Pons (tissue), 1 donor: ENCODE results near the gene PARG.
"Not testable (repeated sequence)": the region's sequence is repeated elsewhere in the genome, so short reads cannot be mapped to it uniquely, and the experiment has no call there.

ENCODE experiments used
- DNase-seq: peaks from one replicate; pipeline ENCODE4 v3.0.0-alpha.2; 2016; ENCODE audit warnings: low spot score

PARG gene

DNA sequence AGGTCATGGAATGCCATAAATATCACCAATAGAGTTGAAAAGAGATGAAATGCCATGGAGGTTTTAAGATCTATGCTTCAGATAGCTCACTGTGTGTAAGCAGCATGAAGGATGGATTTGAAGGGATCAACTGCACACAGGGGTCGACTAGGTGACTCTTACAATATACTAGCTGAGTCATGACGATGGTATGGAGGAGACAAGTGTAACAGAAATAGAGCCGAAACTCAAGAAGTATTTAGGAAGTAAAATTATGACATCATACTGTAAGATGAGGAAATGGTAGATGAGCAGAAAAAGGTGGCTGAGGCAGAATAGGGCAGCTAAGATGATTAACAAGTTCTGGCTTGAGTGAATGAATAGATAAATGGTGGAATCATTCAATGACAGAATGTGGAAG is 38.0 kb downstream of the PARG start:
- DNase-seq, result not testable (repeated sequence)

DNA sequence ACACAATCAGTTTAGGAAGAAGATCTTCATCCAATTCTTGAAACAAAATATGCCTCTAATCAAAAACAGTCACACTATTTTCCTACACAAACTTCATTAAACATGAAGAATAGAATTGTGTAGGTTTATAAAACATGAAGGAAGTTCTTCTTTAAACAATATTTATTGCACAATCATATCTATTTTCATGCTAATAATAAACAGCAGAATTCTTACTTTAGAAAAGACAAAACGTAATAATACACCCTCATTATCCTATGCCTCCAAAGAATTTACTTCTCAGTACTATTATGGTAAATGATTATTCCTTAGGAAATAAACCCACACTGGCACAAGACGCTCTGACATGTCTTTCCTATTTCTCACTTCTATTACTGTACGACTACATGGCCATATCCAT is 41.4 kb downstream of the PARG start:
- DNase-seq, result not testable (repeated sequence)

DNA sequence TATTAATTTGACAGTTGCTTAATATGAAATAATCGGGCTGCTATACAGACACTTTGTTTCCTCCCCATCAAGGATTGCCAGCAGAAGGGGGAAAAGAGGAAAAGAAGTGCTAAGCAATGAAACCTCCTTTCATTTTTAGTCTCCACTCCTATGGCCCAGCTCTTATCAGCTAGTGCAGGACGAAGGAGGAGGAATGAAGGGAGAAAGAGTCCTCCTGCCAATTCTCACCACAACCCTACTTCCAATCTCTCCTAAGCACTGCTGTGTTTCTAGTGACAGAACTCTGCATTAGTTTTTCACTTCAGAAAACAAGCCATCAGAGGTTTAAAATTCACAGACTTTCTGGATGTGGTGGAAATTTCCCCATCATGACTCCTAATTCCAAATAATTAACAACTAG is 41.8 kb downstream of the PARG start:
- DNase-seq, result not testable (repeated sequence)

DNA sequence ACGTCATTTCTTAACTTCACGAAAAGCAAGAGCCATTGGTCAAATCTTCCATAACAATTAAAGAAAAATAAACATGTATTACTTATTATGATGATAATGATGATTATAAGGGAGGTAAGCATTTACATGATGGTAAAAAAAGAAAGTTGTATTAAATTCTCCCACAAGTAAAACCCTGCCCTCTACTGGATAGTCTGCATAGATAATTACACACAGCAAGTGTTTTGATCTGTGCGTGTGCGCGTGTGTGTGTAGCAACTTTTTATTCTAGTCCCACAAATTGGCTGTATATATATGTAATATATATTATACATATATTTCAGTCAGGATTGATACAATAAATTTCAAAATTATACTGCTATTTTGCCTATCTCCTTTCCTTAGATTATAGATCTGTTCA is 51.8 kb downstream of the PARG start:
- not testable (repeated sequence) for DNase-seq

DNA sequence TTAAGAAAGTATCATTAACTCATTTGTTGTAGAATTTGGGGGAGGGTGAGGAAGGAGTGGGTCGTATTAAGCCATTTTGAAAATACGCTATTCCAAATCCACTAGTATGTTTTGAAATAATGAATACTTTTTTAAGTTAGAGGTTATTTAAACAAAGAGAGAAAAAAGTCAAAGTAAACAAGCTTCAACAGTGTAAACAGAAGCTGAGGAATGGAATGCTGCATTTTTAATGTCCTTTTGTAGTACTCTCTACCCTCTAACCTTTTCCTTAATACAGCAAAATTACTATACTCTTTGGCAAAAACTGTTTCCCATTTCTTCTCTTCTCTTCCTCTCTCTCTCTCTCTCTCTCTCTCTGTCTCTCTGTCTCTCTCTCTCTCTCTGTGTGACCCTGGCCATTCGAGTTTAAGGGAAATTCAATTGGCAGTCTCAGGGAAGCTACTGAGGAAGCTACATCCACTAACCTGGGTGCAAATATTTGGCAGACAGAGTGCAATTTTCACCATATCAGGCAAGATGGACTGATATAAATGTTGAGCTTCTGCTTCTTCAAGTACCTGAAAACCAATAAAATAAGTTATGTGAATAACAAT is 57.0 kb downstream of the PARG start:
- not testable (repeated sequence) for DNase-seq

DNA sequence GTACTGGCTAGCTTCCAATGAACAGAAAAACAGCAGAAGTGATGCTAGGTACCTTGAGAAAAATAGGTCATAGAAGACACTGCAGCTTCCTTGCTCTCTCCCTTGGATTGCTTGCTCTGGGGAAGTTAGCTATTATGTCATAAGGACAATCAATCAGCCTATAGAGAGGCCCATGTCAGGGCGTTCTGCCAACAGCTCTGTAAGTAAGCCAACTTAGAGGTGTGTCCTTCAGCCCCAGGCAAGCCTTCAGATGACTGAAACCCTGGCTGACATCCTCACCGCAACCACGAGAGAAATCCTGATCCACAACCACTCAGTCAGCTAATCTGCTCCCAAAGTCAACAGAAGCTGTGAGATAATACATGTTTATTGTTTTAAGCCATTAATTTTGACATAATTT is 58.0 kb downstream of the PARG start:
- DNase-seq, result not testable (repeated sequence)

DNA sequence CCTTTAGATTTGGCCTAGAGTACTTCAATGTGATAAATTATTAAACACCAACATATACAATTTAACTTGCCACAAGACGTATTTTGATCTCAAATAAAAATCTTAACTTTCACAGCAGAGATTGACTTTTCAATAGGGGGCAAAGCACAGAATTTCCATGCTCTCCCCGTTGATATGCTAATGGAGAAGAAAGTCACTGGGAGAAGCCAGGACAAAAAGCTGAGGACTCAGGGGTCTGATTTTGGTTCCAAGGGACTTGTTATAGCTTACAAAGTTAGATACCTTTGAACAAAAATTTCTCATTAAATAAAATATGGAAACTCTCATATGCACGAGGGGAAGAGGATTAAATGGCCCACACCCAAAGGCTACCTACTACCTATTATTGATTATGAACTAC is 59.5 kb downstream of the PARG start:
- DNase-seq, result not testable (repeated sequence)

DNA sequence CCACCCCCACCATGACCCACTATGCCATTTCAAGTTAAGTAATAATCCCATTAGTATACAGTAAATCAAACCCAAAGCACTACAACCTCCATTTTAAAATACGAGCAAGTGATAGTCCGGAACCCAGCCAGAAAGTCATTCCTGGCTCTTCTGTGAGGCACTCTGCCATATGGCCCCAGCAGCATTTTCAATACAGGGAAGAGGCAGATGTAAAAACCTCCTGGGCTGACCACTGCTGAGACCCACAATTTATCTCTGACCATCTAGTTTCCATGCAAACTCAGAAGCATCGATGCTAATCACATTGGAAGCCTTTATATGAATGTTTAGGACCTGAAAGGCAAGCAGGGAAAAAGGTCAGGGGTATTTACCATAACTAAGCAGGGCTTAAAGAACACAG is 69.1 kb downstream of the PARG start:
- not testable (repeated sequence) for DNase-seq

DNA sequence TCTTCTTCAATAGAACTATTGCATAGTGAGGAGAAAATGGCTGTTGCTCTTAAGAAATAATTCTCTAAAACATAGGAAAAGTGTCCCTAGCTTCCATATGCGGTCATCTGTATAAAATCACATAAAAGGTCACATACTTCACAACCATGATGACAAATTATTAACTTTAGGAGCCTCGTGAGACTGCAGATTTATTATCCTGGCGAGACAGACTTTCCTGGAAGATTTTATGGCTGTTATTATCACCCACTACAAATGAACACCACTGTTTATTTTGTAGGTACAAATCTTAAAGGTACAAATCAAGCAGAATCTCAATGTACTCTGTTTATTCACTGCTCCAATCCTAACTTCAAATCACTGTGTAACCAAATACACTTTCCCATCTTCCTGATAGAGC is 70.4 kb downstream of the PARG start:
- DNase-seq, result not testable (repeated sequence)

DNA sequence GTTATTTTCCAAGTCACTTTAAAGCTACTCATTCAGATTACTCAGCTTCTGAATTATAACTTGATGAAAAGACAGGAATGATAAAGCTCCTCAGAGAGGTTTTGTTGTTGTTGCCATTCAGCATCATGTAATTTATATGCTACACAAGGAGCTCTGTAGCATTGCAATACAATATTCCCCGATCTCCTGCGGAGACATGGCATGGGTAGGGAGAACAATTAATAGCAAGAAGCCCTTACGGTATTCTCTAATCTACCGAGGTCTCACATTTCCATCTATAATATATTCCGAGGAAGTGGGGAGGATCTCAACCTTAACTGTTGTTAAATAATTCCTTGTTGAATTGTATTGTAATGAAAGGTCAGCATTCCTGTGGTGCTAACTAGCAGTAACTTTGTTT is 81.9 kb downstream of the PARG start:
- not testable (repeated sequence) for DNase-seq

DNA sequence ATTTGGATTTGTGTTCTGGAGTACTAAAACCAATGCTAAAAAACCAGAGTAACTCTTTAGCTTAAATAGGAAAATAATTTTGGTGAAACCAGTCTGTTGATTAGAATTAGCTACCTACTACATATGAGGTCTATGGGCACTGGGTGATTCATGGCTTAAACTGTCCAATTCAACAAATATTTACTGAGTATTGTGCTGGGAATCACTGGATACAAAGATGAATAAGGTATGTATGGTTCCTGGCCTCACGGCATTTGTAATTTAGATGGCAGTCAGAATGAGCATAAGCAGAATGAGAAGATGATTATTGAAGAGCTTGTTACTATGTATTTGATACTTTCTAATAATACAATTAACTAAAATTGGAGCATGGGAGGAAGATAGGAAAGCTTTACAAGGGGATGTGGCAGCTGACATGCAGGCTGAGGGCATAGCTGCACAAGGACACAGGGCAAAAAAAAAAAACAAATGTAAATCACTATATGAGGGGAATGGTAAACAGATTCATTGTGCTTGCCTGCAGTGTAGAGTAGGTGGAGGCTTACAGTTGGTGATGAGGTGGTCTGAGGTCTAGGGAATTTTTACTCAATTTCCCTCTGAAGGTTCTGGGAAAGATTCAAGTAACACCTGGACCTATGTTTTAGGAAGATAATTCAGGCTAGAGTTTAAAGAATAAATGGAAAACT is 83.0 kb downstream of the PARG start:
- DNase-seq, result not testable (repeated sequence)

DNA sequence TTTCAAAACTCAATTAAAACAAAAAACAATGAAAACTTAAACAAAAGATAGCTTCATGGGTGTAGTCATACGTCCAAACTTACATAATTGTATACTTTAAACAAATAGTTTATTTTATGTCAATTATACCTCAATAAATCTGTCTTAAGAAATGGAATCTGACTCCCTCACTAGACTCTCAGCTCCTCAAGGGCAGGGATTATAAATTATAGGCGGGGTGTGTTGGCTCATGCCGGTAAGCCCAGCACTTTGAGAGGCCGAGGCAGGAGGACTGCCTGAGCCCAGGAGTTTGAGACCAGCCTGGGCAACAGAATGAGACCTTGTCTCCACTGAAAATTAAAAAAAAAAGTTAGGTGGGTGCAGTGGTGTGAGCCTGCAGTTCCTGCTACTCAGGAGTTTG is 92.3 kb downstream of the PARG start:
- DNase-seq, result not testable (repeated sequence)

DNA sequence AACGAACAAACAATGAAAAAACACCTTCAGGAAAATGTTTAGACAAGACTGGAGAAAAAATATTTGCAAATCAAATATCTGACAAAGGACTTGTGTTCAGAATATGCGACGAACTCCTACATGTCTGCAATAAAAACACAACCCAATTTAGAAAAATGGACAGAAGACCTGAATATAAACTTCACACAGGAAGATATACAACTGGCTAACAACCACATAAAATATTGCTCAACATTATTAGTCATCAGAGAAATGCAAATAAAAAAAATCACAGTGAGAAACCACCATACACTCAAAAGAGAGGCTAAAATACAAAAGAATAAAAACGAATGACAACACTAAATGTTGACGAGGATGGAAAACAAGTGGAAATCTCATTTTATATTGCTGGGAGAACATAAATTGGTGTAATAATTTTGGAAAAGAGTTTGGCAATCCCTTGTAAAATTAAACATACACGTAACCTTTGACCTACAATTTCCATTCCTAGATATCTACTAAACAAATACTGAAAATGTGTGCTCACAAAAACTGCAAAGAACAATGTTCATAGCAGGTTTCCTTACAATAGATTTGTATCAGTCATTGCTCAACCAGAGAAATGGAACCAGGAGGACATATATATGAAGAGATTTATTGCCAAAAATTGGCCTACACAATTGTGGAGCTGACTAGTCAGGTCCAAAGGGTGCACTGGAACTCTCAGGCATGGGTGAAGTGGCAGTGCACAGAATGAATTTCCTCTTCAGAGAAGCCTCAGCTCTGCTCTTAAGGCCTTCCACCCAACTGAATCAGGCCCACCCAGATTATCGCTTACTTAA is 96.8 kb downstream of the PARG start:
- DNase-seq, result no peak

DNA sequence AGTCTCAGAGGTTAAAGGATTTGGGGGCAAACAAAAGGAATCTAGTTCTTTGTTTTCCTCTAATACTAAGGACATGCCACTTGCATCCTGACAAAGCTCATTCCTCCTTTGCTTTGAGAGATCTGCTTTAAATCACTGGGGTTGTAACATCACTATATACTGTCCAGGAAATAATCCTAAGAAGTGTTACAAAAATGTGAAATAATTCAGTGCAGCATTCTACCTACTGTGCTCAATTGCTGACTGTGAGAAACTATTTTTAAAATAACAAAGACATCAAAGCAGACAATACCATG is 99.5 kb downstream of the PARG start:
- not testable (repeated sequence) for DNase-seq

DNA sequence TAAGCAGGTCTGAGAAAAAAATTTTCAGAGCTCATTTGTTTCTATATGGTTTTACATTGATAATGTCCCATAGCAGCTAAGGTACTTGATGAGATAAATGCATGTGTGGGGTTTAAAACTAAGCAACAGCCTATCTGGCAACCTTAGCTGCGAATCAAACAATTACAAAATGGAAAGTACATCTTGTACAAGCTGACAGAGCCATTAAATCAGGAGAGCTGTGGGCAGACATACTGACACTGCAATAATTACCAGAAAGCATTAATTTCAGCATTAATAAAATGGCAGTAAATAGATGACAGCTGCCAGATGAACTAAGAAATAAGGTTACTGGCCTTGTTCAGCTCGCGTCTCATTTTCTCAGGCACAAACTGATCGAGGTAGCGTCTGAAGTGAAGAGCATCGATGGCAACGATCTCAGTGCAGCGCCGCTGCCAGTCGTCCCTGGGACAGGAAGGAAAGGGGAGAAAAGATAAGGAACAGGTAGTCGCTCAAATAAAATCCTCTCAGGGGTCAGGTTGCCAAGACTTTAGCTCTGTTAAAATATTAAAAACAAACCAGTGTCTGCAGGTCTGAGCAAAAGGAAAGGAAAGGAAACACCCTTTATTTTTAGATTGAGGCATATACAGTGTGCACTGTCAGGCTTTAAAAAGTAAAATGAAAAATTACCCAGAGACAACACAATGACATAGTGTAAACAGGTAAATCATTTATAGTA is 100.1 kb downstream of the PARG start:
- no peak for DNase-seq

DNA sequence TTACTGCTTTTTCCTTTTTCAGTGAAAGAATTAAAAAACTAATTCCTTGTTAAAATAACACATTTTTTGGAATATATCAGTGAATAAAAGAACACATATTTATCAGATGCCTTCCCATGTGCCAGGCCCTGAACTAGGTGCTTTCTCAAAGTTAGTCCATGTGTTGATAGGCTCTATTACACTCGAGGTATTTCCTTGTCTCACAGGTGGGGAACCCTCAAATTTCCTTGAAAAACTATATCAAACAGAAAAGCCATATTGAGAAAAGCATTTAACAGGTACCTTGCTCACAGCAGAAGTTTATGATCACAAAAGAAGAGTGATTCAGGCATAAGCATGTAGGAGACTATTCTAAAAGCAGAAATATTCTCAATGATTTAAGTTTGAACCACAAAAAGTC is 104.1 kb downstream of the PARG start:
- DNase-seq, result no peak

DNA sequence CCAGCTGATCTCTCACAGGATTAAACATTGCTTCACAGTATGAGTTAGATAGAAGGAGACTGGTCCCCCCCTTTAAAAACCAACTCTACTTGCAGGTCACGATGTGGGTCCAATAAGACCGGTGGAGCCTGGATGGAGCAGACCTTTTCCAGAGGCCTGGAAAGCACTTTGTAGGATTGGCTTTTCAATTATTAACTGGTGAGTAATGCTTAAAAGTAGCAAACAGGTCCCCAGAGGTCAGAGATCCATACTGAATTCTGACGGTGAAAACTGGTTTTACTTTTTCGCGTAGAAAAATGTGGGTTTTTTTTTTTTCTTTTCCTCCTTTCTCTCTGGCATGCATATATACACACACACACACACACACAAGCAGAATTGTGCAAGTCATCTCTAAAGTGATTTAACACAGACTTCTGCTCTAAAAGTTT is 104.8 kb downstream of the PARG start:
- no peak for DNase-seq

DNA sequence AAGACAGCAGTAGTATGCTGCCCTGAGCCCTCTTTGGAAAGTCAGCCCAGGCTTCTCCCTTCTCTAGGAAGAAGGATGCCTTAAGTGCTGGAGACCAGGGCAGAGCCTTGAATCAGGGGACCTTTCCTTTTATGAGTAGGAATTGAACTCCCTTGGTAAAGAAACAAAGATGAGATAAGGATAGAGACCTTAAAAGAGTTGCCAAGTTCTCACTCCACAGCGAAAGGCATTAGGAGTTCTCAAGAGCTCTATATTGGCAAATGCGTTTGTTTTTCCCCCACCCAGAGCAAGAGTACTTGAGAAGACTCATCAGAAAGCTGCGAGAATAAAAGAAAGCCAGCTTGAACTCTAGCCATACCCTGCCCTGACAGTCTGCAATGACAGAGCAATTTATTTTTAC is 106.9 kb downstream of the PARG start:
- DNase-seq, result no peak

DNA sequence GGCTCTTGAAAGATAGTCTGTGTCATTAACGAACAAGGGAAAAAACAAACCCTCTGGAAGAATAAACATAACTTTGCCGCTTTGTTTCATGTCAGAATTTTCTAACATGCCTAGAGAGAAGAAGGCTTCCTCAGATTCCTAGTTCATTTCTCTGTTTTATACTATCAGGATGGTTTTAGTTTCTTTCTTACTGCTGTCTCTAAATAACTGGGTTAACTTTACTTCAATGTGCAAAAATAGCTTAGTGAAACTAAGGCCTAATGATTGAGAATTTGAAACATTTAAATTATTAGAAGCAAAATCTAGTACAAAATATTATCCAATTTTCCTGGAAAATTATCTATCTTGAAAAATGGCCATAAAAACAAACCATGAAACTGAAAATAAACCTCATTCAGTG is 107.6 kb downstream of the PARG start:
- DNase-seq, result no peak

DNA sequence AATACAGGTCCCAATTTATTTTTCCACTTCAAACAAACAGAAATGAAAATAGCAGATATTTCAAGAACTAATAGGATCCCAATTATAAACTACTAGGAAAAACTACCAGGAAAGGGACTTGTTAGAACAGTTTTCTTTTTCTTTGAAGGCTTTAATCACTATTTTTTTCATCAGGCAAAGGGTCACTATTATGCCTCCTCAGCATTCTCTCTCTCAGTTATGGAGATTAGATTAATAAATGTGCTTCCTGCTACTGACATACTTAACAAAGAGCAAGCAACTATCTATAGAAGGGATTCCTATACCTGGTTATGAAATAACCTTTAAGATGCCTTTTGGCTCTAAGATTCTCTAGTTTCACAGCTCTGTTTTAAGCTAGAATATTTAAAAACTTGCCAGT is 108.7 kb downstream of the PARG start:
- DNase-seq, result no peak

DNA sequence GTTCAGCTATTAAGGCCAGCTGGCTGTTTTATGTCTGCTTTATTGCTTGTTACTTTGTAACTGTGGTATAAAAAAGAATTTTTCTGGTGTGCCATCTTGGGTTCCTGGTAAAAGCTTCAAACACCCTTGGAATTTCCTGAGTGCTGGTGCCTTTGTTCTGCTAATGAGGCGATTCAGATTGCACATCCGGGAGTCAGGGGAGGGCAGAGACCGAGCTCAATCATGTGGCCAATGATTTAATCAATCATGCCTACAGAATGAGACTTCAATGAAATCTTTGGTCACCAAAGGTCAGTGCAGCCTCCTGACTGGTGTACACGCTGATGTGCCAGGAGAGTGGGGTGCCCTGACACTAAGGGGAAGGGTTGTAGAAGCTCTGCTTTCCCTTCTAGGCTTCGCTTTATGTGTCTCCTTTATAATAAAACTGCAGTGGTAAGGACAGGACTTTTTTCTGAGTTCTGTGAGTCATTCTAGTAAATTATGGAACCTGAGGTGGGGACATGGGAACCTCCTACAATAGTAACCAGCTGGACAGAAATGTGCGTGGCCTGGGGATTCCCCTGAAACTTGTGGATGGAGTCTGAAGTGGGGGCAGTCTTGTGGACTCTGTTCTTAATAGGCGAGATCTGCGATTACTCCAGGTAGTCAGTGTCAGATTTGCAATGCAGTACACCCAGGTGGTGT is 110.3 kb downstream of the PARG start:
- no peak for DNase-seq

DNA sequence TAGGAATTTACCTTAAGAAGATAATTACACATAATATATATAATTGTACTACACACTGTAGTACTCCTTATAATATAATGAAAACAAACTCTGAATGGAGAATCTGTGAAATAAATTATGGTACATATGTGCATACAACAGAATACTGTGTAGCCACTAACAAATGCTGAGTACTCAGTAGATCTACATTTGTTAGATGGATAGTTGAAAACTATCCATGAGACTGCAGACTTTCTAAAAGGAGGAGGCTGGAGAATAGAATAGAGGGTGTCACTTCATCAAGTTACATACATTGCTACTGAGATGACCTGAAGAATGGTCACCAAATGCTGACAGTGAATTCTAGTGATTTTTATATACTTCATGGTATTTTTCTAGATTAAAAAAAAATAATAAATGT is 111.0 kb downstream of the PARG start:
- no peak for DNase-seq
